ENCODE data around the gene UBE2O.

The UBE2O gene

DNA sequence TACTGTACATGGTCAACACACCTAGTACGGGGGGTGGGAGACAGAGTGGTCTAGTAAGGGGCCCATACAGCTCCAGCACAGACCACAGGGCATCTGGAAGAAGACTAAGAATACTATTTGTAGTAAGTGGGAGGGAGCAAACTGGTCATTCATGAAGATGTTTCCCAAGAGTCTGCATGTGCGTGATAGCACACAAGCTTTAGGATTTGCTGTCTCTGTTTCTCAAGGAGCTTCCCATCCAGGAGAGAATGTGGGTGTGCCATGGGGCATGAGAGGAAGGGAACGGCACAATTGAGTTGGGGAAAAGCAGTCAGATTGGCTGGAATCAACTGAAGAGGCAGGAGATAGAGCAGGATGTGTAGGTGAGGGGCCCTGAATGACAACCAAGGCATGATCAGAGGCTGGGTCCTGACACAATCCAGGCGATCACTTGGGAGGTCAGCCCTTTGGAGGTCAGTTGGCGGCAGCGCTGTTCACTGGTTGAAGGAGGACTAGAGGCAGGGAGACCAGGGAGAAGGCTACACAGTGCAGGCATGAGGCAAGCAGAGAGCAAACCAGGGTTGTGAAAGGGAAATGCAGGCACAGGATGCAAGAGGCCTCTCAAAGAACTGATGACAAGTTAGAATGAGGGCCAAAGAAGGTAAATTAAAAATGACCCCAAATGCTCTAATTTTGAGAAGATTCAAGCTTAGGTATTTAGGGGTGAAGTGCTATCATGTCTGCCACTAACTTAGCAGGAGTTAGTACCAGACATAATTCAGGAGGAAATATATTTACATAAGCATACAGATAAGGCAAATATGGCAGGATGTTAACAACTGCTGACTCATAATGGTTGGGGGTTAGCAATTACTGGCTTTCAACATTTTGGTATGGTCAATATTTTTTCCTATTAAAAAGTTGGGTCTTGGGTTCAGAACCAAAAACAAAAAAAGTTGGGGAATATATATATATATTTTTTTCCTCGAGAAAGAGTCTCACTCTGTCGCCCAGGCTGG, 10.3 kb downstream of the UBE2O start:
- Histone ChIP-seq H4K8ac (ENCODE audit: low read depth, low read length) (no peak overlapping the region), H3K27ac (ENCODE audit: low read depth, low read length) (no peak overlapping the region), H3K9ac (ENCODE audit: low read length) (peak overlapping the region; percentile 10), H3K4me1 (ENCODE audit: control insufficient read depth, low read depth, low read length) (peaks cover 50% of the 10 kb centered on the region), H3K79me1 (ENCODE audit: low read length) (peaks cover 28% of the 10 kb centered on the region), H3K18ac (ENCODE audit: low read length) (peak overlapping the region; percentile 8), H2BK15ac (replicated peaks; ENCODE audit: low read depth) (no peak overlapping the region), H2AK5ac (ENCODE audit: low read length) (peak overlapping the region; percentile 27), H3K23ac (ENCODE audit: low read length) (no peak overlapping the region), H4K5ac (ENCODE audit: low read length) (no peak overlapping the region), H2BK5ac (ENCODE audit: low read length) (peak overlapping the region; percentile 12), H3K4ac (ENCODE audit: low read depth, low read length) (peak overlapping the region; percentile 5), H3K4me3 (ENCODE audit: low read length) (no peak overlapping the region), H3K27me3 (ENCODE audit: insufficient read depth, low read length, poor library complexity) (no peaks in the 10 kb centered on the region), H3K4me2 (ENCODE audit: low read length) (no peak overlapping the region), H3K36me3 (ENCODE audit: control insufficient read depth, insufficient read depth, low read length) (no peaks in the 10 kb centered on the region), H2BK120ac (ENCODE audit: low read depth, low read length) (no peak overlapping the region), H3K79me2 (ENCODE audit: control insufficient read depth, insufficient read depth, low read length) (peaks cover 68% of the 10 kb centered on the region), H3K56ac (ENCODE audit: low read length) (peak overlapping the region; percentile 63)
- DNase-seq = no peak
- WGBS (ENCODE audit: extremely low coverage, insufficient coverage, low lambda C conversion rate) = no CpG with 5 or more reads among the region's 8 CpGs

- no CpG with 5 or more reads among the region's 13 CpGs for WGBS (ENCODE audit: extremely low coverage, insufficient coverage, low lambda C conversion rate)
- Histone ChIP-seq H3K27me3 (ENCODE audit: insufficient read depth, low read length, poor library complexity) (no peaks in the 10 kb centered on the region), H3K23ac (ENCODE audit: low read length) (no peak overlapping the region), H4K8ac (ENCODE audit: low read depth, low read length) (no peak overlapping the region), H3K79me2 (ENCODE audit: control insufficient read depth, insufficient read depth, low read length) (peaks cover 63% of the 10 kb centered on the region), H3K4me2 (ENCODE audit: low read length) (no peak overlapping the region), H3K56ac (ENCODE audit: low read length) (peak overlapping the region; percentile 18), H3K27ac (ENCODE audit: low read depth, low read length) (peak overlapping the region; percentile 73), H3K4ac (ENCODE audit: low read depth, low read length) (no peak overlapping the region), H3K36me3 (ENCODE audit: control insufficient read depth, insufficient read depth, low read length) (no peaks in the 10 kb centered on the region), H2BK120ac (ENCODE audit: low read depth, low read length) (no peak overlapping the region), H3K79me1 (ENCODE audit: low read length) (peaks cover 25% of the 10 kb centered on the region), H3K4me3 (ENCODE audit: low read length) (no peak overlapping the region), H2AK5ac (ENCODE audit: low read length) (no peak overlapping the region), H3K18ac (ENCODE audit: low read length) (peak overlapping the region; percentile 8), H3K4me1 (ENCODE audit: control insufficient read depth, low read depth, low read length) (peaks cover 45% of the 10 kb centered on the region), H2BK5ac (ENCODE audit: low read length) (no peak overlapping the region), H2BK15ac (replicated peaks; ENCODE audit: low read depth) (no peak overlapping the region), H4K5ac (ENCODE audit: low read length) (no peak overlapping the region), H3K9ac (ENCODE audit: low read length) (no peak overlapping the region)
- DNase-seq = peak; percentile 57
Observed at GRCh38 chr17:76441686-76442340, 11.1 kb downstream of the UBE2O start.

GRCh38 chr17:76440751-76441362, 12.1 kb downstream of the UBE2O start:
- Histone ChIP-seq H3K79me2 (ENCODE audit: control insufficient read depth, insufficient read depth, low read length) (peaks cover 61% of the 10 kb centered on the region), H3K4me1 (ENCODE audit: control insufficient read depth, low read depth, low read length) (peaks cover 38% of the 10 kb centered on the region), H3K27me3 (ENCODE audit: insufficient read depth, low read length, poor library complexity) (no peaks in the 10 kb centered on the region), H3K9ac (ENCODE audit: low read length) (no peak overlapping the region), H4K5ac (ENCODE audit: low read length) (no peak overlapping the region), H4K8ac (ENCODE audit: low read depth, low read length) (no peak overlapping the region), H3K36me3 (ENCODE audit: control insufficient read depth, insufficient read depth, low read length) (no peaks in the 10 kb centered on the region), H3K23ac (ENCODE audit: low read length) (no peak overlapping the region), H2BK120ac (ENCODE audit: low read depth, low read length) (peak overlapping the region; percentile 29), H2BK5ac (ENCODE audit: low read length) (no peak overlapping the region), H2BK15ac (replicated peaks; ENCODE audit: low read depth) (no peak overlapping the region), H3K4me2 (ENCODE audit: low read length) (peak overlapping the region; percentile 10), H3K18ac (ENCODE audit: low read length) (no peak overlapping the region), H3K4me3 (ENCODE audit: low read length) (no peak overlapping the region), H2AK5ac (ENCODE audit: low read length) (no peak overlapping the region), H3K79me1 (ENCODE audit: low read length) (peaks cover 22% of the 10 kb centered on the region), H3K56ac (ENCODE audit: low read length) (peak overlapping the region; percentile 68), H3K4ac (ENCODE audit: low read depth, low read length) (peak overlapping the region; percentile 56), H3K27ac (ENCODE audit: low read depth, low read length) (peak overlapping the region; percentile 73)
- WGBS (ENCODE audit: extremely low coverage, insufficient coverage, low lambda C conversion rate) = no CpG with 5 or more reads among the region's 2 CpGs
- DNase-seq = peak; percentile 69

GRCh38 chr17:76439314-76439928, 13.5 kb downstream of the UBE2O start:
- H3K9ac ChIP-seq (ENCODE audit: low read length) = no peak overlapping the region

GRCh38 chr17:76438906-76439305, 14.0 kb downstream of the UBE2O start:
- Histone ChIP-seq H2BK5ac (ENCODE audit: low read length) (no peak overlapping the region), H3K79me1 (ENCODE audit: low read length) (peaks cover 34% of the 10 kb centered on the region), H3K9ac (ENCODE audit: low read length) (no peak overlapping the region), H4K5ac (ENCODE audit: low read length) (no peak overlapping the region), H3K36me3 (ENCODE audit: control insufficient read depth, insufficient read depth, low read length) (no peaks in the 10 kb centered on the region), H2BK15ac (replicated peaks; ENCODE audit: low read depth) (no peak overlapping the region), H3K4me3 (ENCODE audit: low read length) (no peak overlapping the region), H3K56ac (ENCODE audit: low read length) (peak overlapping the region; percentile 10), H3K27ac (ENCODE audit: low read depth, low read length) (no peak overlapping the region), H3K79me2 (ENCODE audit: control insufficient read depth, insufficient read depth, low read length) (peaks cover 71% of the 10 kb centered on the region), H2BK120ac (ENCODE audit: low read depth, low read length) (no peak overlapping the region), H3K23ac (ENCODE audit: low read length) (no peak overlapping the region), H3K4me2 (ENCODE audit: low read length) (no peak overlapping the region), H3K4ac (ENCODE audit: low read depth, low read length) (peak overlapping the region; percentile 75), H3K4me1 (ENCODE audit: control insufficient read depth, low read depth, low read length) (peaks cover 27% of the 10 kb centered on the region), H3K18ac (ENCODE audit: low read length) (no peak overlapping the region), H3K27me3 (ENCODE audit: insufficient read depth, low read length, poor library complexity) (no peaks in the 10 kb centered on the region), H2AK5ac (ENCODE audit: low read length) (no peak overlapping the region), H4K8ac (ENCODE audit: low read depth, low read length) (no peak overlapping the region)
- no peak for DNase-seq
- no CpG with 5 or more reads among the region's 9 CpGs for WGBS (ENCODE audit: extremely low coverage, insufficient coverage, low lambda C conversion rate)

More at GRCh38 chr17:76439314-76439928, 13.5 kb downstream of the UBE2O start:
- Histone ChIP-seq H3K56ac (ENCODE audit: low read length) (no peak overlapping the region), H3K4me3 (ENCODE audit: low read length) (no peak overlapping the region), H3K4me1 (ENCODE audit: control insufficient read depth, low read depth, low read length) (peaks cover 29% of the 10 kb centered on the region), H3K23ac (ENCODE audit: low read length) (no peak overlapping the region), H3K27ac (ENCODE audit: low read depth, low read length) (no peak overlapping the region), H2BK15ac (replicated peaks; ENCODE audit: low read depth) (no peak overlapping the region), H3K79me2 (ENCODE audit: control insufficient read depth, insufficient read depth, low read length) (peaks cover 66% of the 10 kb centered on the region), H3K79me1 (ENCODE audit: low read length) (peaks cover 30% of the 10 kb centered on the region), H3K4ac (ENCODE audit: low read depth, low read length) (peak overlapping the region; percentile 75), H2AK5ac (ENCODE audit: low read length) (no peak overlapping the region), H2BK120ac (ENCODE audit: low read depth, low read length) (no peak overlapping the region), H2BK5ac (ENCODE audit: low read length) (no peak overlapping the region), H3K18ac (ENCODE audit: low read length) (no peak overlapping the region), H4K8ac (ENCODE audit: low read depth, low read length) (no peak overlapping the region), H3K27me3 (ENCODE audit: insufficient read depth, low read length, poor library complexity) (no peaks in the 10 kb centered on the region), H4K5ac (ENCODE audit: low read length) (no peak overlapping the region), H3K36me3 (ENCODE audit: control insufficient read depth, insufficient read depth, low read length) (no peaks in the 10 kb centered on the region), H3K4me2 (ENCODE audit: low read length) (no peak overlapping the region)
- no peak for DNase-seq
- WGBS (ENCODE audit: extremely low coverage, insufficient coverage, low lambda C conversion rate) = no CpG with 5 or more reads among the region's 6 CpGs
